Activated CD8-positive, alpha-beta memory T cell treated with anti-CD3 and anti-CD28 coated beads, Interleukin-2, amount 50 U/mL, for 4 hours (primary cell): Measurements from ENCODE around the gene NCMAP.
"Not testable (repeated sequence)": the region's sequence is repeated elsewhere in the genome, so short reads cannot be mapped to it uniquely, and the experiment has no call there.

Experiments used
- DNase-seq: peaks from one replicate; pipeline ENCODE4 v3.0.0-alpha.2; 2020

NCMAP gene

DNA sequence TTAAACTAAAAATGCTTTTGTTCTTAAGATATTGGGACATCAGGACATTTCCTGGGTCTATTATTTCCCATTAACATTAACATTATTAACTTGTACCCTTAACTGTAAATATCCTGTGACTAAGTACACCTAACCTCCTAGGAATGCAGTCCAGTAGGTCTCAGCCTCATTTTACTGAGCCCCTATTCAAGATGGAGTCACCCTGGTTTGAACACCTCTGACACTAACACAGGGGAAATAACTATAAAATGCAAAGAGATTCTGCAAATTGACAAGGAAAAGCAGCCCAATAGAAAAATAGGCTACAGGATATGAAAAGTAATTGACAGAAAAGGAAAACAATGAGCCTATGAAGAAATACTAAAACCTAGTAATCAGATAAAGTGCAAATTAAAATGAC, 11.6 kb upstream of the NCMAP start:
- no peak for DNase-seq

DNA sequence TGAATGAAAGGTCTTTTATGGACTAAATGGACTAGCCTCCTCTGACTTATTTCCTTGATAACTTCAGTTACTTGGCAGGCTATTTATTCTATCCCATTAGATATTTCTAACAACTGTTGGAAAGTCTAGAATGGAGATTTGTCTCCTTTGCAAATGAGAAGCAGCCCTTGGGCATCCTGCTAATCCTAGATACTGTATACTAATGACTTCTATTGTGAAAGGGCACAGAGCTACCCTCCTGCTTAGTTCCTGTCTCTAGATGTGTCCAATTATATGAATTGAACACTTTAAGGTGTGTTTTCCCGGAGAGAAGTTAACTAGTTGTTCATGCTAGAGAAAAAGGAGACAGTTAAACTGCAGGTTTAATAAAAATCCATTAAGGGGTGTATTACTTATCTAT, 10.2 kb upstream of the NCMAP start:
- DNase-seq, result no peak

DNA sequence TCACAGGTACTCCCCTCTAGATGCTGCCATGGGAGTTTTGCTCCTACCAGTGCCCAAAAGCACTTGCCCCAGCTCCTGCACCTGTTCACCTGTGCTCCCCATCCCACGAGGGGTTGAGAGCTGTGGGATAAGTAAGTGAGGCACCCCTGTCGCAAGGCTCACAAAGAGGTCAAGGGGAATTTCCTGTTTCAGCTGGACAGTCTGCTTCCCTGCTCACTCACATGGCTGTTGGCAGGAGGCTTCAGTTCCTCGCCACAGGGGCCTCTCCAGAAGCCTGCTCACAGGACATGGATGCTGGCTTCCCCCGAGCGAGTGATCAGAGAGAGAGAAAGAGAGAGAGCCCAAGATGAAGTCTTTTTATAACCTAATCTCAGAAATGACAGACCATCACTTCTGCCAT, 8.7 kb upstream of the NCMAP start:
- no peak for DNase-seq

DNA sequence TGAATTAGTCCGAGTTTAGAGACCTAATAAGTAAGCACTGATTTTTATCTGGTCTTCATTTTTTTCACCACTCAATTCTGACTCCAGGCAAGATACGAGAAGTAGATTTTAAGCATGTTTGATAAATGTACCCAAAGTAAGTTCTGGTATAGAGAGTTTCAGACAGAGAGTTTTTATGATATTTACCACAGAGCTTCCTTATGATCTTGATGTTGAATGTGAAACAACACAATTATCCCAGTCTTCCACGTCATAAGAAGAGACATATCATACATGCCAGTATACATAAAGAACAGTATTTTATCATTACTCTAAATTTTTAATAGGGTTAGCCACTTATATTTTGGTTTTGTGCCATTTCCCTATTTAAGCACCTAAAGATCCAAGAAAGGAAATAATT, 7.8 kb upstream of the NCMAP start:
- DNase-seq, result no peak

DNA sequence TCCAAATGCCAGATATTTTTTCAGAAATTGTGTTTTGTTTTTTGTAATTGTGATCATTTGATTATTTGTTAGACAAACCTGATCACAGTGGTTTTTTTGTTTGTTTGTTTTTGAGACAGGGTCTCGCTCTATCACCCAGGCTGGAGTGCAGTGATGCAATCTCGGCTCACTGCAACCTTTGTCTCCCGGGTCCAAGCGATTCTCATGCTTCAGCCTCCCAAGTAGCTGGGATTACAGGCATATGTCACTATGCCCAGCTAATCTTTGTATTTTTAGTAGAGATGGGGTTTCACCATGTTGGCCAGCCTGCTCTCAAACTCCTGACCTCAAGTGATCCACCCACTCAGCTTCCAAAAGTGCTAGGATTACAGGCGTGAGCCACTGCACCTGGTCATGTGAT, 6.7 kb upstream of the NCMAP start:
- DNase-seq, result not testable (repeated sequence)

DNA sequence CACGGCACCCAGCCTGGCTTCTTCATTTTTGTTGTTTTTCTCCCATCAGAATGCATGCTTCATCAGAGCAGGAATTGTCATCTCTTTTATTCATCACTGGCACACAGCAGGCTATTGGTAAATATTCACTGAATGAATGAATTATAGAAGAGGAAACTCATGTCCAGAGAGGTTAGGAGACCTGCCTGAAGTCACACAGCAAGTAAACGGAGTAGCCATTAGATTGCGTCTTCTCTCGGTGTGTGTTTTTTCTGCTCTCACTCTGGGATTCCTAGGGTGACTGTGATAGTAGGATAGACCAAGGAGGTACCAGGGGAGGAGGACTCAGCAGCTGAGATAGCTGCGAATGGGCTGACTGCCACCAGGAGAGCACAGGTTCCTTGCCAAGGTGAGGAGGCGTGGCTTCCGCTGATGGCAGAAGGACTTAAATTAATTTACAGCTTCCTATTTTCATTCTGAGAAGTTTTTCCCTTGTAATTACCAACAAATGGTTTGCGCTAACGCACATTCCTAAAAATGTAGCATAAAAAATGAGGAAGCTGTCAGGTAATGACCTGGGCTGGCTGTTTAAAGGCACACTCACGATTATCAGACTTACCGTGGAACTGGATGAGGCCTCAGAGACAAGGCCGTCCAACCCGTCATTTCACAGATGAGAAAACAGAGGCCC, 4.5 kb upstream of the NCMAP start:
- DNase-seq, result no peak

DNA sequence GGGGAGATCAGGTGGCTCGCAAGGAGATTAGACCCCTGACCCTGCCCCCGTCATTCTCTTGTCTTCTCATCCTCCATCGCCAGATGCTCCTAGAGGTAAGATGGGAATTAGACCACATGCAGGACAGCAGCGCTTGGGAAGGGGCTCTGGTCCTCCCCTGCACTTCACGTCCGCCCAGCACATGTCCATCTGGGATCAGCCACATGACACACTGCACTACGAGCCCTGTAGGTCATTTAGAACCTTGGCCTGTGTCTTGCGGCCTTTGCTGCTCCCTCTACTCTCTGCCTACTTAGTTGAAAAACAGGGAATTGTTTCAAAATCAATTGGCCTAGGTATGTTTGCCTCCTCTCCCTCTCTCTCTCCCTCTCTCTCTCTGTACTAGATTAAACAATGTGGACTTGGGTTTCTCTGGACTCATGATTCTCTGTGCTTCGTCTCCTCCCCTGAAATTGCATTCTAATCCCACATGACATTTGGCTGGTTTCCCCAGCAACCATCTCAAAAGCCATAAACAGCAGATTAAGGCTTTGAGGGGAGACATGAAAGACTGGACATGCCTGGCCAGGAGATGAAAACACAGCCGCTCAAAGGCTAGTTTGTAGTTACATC, 3.8 kb upstream of the NCMAP start:
- DNase-seq, result no peak

DNA sequence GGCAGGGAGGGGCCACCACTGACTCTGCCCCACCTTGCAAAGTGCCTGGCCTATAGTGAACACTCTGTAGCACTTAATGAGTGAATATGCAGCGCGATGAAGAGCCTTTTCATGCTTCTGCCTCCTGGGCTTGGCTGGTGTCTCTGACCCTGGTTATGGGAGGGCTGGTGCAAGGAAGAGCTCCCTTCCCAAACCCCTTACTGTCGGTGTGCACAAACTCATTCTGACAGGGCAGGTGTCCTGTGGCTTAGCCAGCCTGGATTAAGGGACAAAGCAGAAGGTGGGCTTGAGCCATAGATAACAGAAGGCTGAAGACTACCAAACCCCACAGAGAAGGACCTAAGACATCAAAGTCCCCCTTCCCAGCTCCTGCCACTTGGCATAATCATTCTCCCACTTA, 2.0 kb upstream of the NCMAP start:
- DNase-seq, result no peak

DNA sequence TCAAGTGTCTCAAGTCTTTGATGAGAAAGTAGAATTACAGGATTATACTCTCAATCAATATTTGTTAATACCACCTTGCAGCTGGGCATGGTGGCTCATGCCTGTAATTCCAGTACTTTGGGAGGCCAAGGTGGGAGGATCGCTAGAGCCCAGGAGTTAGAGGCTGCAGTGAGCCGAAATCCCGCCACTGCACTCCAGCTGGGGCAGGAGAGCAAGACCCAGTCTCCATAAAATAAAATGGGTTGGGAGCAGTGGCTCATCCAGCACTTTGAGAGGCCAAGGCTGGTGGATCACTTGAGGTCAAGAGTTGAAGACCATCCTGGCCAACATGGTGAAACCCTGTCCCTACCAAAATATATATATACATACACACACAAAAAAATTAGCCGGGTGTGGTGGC, 1.2 kb upstream of the NCMAP start:
- no peak for DNase-seq

DNA sequence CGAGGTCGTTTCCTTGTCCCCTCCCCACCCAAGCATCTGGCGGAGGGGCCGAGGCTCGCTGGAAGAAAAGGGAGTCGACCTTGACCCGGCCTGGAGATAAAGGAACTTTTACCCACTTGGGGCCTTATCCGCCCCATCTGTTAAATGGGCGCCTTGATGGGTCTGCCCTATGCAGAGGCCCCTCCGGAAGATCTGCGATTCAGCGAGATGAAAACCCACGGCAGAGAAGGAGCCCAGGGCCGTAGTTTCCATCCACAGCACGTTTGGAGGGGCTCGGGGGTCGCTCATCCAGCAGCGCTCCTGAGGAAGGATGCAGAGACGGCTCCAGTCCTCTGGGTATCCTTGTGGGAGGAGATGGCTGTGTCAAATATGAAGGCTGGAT, 518 bp downstream of the NCMAP start:
- DNase-seq, result no peak

DNA sequence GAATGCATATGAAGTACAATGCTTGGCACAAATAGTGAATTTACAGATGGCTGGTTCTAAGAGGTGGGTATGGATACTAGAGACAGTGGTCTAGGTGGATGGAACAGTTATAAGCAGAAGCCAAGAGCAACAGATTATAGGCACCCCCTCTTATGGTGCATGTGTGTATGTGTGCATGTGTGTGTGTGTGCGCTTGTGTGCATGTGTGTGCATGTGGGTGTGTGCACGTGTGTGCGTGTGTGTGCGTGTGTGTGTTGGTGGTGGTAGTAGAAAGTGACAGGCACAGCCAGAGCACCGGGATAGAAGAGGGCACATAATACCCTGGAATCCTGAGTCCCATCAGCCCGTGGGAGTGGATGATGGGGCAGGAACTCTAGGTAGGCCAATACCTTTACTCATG, 1.3 kb downstream of the NCMAP start:
- no peak for DNase-seq

DNA sequence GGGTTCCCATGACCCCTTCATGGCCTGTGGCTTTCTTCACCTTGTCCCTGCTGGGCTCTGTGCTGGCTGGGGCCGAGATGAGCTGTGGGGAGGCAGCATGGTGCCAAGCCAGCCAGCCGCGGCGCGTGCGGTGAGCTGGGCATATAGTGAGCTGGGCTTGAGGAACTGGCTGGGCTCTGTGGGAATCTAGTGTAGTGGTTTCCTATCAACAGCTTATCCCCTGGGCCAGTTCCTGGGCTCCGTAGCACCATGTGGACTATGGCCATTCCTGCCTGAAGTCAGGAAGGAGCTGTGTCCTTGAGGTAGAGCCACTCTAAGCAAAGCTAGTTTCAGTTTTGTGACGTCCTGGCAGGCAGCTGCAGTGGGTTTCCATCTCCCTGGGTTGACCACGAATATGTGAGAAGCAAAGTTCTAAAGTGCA, 1.8 kb downstream of the NCMAP start:
- no peak for DNase-seq

DNA sequence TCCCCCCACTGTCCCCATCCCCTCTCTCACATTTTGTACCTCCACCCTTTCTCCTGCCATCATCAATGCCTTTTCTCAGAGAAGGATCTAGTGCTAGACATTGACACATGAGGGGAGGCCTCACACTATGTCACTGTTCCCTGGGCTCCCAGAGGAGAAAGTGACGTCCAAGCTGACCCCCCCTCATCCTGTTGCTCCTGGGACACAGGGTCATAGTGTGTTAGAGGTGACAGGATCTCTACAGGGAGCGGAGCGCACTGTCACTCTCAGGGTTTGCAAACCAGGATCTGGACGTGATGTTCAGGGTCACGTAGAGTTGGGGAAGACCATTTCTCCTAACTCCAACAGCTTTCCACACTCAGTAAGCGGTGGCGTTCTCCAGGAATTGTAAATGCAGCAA, 2.6 kb downstream of the NCMAP start:
- DNase-seq, result no peak

DNA sequence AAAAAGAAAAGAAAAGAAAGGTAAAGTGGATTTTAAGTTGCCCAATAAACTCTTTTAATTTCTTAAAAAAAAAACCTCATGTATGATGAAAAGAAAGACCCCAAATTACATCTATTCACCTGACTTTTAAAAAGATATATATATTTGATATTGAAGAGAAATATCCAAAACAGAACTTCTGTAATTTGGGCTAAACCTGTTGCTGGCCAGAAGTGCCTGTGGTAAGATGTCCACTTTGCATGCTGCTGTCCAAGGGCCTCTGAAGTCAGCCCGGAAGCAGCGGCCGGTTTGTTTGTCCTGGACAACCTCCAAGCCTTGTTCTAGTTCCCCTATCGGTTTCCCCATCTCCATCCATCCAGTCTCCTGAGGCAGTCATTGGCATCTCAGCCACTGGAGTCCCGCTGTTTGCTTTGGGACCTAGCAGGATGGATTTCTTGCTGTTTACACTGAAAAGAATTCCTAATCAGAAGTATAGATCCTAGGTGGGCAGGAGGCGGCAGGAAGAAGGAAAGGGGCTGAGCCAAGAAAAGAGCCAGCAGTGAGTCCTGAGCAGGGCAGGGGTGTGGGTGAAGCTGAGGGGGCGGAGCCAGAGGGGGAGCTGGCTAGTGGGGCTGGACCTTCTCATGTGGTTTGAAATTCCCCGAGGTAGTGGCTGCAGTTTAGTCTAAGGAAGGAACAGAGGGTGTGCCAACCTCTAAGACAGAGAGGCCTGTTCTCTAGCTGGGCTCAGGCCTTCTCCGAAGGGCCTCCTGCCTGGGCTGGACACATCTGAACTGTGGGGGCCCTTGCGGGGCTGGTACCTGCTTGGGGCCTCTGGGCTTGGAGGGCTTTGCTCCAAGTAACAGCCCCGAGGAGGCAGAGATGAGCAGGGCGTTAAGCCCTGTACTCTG, 3.3 kb downstream of the NCMAP start:
- no peak for DNase-seq

DNA sequence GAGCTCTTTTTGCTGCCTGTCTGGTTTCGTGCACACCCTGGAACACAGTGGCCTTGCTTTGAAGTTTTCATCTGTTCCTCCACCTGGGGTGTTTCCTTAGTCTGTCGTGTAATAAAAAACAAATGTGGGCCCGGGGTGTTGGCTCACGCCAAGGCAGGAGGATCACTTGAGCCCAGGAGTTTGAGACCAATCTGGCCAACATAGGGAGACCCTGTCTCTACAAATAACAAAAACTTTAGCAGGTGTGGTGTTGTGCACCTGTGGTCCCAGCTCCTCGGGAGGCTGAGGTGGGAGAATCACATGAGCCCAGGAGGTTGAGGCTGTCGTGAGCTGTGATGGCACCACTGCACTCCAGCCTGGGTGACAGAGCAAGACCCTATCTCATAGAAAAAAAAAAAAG, 4.5 kb downstream of the NCMAP start:
- no peak for DNase-seq

DNA sequence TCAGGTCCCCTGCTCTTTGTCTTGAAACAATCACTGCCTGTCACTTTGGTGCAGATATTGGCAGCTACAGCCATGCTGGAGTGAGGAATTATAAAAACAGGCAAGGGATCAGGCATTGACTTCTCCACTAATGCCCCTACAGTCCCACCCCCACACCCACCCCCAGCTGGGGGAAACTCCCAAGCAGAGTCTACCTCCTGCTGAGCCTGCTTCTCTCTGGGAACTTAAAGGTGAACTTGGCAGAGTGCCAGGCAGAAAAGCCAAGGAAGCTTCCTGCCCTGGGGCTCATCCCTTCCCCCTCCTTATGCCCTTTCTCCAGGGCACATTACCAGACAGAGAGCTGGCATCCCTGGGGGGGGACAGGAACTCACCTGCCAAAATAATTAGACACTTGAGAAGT, 6.7 kb downstream of the NCMAP start:
- DNase-seq, result no peak

DNA sequence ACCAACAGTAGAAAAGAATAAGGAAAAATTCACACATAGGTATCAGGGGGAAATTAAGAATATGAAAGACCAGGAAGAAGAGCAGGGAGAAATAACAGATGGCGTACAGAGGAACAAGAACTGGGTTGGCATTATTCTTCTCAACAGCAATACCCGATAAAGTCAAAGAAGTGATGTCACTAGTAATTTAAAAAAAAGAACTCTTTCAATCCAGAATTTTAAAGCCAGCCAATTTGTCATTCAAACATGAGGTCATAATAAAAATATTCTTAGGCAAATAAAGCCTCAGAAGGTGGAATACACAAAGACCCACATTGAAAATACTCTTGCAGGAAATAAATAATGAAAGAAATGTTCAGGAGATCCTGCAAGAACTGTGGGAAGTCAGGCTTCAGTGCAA, 8.8 kb downstream of the NCMAP start:
- no peak for DNase-seq

DNA sequence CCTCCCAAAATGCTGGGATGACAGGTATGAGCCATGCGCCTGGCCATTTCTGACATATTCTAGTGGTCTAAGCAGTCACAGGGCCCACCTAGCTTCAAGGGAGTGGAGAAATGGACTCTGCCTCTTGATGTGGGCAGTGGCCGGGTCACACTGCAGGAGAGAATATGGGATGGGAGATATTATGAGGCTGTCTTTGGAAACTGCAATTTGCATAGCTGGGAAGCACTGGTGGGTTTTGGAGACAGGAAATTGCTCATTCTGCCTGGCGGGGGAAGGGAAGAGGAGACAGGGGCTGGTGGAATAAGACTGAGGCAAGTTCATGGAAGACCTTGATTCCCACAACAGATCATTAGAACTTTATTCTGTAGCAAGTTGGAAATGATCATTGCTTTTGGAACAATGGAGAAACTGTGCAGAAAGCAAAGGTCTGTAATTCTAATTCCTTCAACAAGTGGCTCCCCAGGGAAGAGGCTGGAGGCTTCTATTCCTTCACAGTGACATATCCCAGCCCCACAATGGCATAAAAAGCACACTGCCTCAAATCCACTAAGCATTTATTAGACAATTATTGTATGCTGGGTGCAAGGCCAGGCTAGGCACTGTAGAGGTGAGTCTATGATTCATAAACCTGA, 10.5 kb downstream of the NCMAP start:
- no peak for DNase-seq

DNA sequence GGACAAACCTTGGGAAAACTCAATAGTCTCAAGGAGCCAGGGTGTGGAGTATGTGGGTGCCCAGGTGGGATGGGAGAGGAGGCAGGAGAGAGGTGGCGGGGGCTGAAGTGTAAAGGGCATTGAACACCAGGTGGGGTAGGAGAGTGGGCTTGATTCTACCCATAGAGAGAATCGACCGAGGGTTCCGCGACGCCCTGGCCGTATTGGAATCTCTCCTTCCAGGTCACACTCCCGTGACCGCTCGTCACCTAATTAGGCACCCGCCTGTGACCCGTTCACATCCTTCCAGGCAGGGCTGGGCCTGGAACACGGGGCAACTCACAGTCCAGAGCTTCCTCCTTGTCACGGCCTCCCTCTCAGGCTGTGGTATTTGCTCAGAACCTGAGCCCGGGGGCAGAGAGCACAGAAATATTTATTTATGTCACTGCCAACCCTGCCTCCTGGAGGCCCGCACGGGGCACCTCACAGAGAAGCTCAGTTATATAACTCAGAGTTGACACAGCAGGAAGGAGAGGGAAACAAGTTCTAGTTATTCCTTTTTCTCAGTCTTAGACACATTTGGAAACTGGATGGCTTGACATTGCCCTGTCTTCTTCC, 12.0 kb downstream of the NCMAP start:
- DNase-seq, result no peak

DNA sequence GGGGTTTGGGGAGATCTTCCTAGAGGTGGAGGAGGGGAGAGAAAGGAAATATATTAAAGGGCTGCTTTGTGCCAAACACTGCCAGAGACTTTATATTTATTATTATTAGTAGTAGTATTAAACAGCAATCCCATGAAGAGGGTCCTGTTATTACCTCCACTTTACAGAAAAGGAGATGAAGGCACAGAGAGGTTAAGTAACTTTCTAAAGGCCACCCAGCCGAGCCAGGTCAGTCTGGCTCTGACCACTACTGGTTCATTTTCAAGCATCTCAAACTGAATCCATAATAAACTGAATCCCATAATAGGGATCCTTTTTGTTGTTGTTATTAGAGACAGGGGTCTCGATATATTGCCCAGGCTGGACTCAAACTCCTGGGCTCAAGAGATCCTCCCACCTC, 12.6 kb downstream of the NCMAP start:
- DNase-seq, result no peak

DNA sequence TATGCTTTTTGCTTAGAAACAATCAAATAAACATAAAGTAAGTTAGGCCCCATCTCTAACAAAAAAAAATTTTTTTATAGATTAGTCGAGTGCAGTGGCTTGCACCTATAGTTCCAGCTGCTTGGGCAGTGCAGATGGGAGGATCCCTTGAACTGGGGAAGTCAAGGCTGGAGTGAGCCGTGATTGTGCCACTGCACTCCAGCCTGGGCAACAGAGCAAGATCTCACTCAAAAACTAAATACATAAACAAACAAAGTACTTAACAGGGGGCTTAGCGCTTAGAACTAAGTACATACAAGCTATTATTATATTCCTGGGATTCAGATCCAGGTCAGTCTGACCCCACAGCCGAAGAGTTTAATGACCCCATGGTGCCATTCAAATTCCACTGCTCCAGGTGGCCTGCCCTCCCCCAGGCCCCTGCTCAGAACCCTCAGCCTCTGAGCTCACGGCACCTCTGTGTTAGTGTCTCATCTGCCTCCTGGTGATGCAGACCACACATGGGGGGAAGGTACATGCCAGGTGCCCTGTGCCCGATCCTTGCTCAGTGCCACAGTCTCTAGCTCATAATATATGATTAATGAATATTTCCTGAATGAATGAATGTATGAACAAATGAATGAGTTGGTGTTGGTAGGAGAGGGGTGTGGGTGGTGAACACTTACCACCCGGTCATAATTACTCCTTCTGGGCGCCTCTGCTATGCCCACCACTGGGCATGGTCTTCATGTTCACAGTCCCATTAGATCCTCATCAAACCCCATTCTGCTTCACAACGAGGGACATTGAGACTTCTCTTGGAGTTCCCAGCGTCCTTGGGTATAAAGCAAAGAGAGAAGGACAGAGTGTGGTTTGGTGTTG, 14.6 kb downstream of the NCMAP start:
- DNase-seq, result no peak

DNA sequence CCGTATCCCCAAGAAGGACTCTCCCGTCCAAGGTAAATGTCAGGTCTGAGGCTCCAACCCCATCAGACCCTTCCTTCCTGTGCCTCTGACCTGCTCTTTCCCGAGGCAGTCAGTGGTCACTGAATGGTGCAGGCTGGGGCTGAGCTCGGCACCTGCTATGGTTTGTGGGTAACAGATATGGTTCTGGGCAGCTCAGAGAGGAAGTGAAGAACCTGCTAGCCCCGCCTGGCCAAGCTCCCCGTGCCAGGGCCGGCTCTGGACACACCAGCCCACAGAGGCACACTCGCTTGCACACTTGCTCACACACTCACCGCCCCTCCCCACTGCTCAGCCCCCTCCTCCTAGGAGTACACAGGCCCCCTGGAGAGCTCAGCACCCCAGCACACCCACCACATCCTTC, 16.4 kb downstream of the NCMAP start:
- DNase-seq, result no peak
